Measurements from ENCODE around the gene ARHGAP26. TPM values are rescaled to one million over a fixed set of nuclear protein-coding genes. Genes with fewer than 3 reads are reported as not detected.

ARHGAP26 gene
- total RNA-seq, 1 experiment from 2014 or later, result 34.5 TPM

DNA sequence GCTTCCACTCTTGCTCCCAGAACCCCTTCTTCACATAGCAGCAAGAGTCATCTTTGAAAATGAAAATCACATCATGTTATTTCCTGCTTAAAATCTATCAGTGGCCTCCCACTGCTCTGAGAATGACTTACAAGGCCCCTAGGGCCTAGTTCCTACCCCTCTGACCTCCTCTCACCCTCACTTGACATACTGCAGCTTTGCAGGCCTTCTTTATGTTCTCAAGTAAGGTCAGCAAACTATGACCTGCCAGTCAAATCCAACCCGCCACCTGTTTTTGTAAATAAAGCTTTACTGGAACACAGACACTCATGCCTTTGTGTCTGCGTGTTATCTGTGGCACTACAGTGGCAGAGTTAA is 447.6 kb downstream of the ARHGAP26 start:
- Histone ChIP-seq H3K9me2 (ENCODE audit: insufficient read depth) (no peaks in the 10 kb centered on the region), H4K20me1 (ENCODE audit: insufficient read depth) (no peaks in the 10 kb centered on the region), H3K9me3 (ENCODE audit: control insufficient read depth in 1 of 2, insufficient read depth in 1 of 2, low read depth in 1 of 2, low read length in 2 of 2) (no peaks in the 10 kb centered on the region), H3K4me1 (ENCODE audit: control insufficient read depth in 1 of 2, insufficient read depth in 2 of 2, low read length in 2 of 2) (peaks cover 0 to 8% of the 10 kb centered on the region in 2 experiments; a peak in 1 of 4 replicates), H2AFZ (ENCODE audit: low read depth, low read length, poor library complexity, severe bottlenecking) (no peak overlapping the region), H3K27me3 (ENCODE audit: insufficient read depth, low read length) (no peaks in the 10 kb centered on the region), H3K36me3 (ENCODE audit: control insufficient read depth in 1 of 2, insufficient read depth in 2 of 2, low read length in 2 of 2) (no peaks in the 10 kb centered on the region), H3K79me2 (ENCODE audit: insufficient read depth, low read length) (no peaks in the 10 kb centered on the region), H3K27ac (ENCODE audit: low read depth, low read length) (no peak overlapping the region), H3K4me3 (replicated peaks in 1 of 2; ENCODE audit: low read depth in 1 of 2, low read length in 2 of 2) (no peak overlapping the region), H3K9ac (ENCODE audit: low read length) (no peak overlapping the region), H3K4me2 (ENCODE audit: low read length) (no peak overlapping the region)
- ATAC-seq (no peak), DNase-seq (ENCODE audit: low read depth, low spot score) (no peak)
- ChIA-PET CTCF (no interaction called here), RAD21 (ENCODE audit: low non-redundant PET in 1 of 2, low total read pairs in 2 of 2, uncharacterized antibody in 2 of 2, unreplicated experiment in 2 of 2) (no interaction called here), POLR2A (no interaction called here)
- intact Hi-C loops (cut with micrococcal nuclease), result no loop called here
- TF ChIP-seq, protein P1, sequence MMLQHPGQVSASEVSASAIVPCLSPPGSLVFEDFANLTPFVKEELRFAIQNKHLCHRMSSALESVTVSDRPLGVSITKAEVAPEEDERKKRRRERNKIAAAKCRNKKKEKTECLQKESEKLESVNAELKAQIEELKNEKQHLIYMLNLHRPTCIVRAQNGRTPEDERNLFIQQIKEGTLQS (IDR thresholded peaks at IDR 0.05), result no peak
- no peak for TF ChIP-seq TCF7L2 (IDR thresholded peaks at IDR 0.05; ENCODE audit: borderline replicate concordance, extremely low read depth, insufficient read depth, insufficient read length)
- no peak for TF ChIP-seq RAD21 (IDR thresholded peaks at IDR 0.05; ENCODE audit: low read depth)
- TF ChIP-seq SP1 (IDR thresholded peaks at IDR 0.05; ENCODE audit: low read depth), result no peak
- TF ChIP-seq JUND (IDR thresholded peaks at IDR 0.05), result no peak
- TF ChIP-seq SIN3A (IDR thresholded peaks at IDR 0.05; ENCODE audit: low read depth), result no peak
- no peak for TF ChIP-seq SRF (IDR thresholded peaks at IDR 0.05; ENCODE audit: low read depth)
- TF ChIP-seq POLR2A (IDR thresholded peaks at IDR 0.05; ENCODE audit: borderline replicate concordance, extremely low read depth, insufficient read depth, insufficient read length), result no peak
- BruUV-seq (replicated peaks), result no TSS peak

DNA sequence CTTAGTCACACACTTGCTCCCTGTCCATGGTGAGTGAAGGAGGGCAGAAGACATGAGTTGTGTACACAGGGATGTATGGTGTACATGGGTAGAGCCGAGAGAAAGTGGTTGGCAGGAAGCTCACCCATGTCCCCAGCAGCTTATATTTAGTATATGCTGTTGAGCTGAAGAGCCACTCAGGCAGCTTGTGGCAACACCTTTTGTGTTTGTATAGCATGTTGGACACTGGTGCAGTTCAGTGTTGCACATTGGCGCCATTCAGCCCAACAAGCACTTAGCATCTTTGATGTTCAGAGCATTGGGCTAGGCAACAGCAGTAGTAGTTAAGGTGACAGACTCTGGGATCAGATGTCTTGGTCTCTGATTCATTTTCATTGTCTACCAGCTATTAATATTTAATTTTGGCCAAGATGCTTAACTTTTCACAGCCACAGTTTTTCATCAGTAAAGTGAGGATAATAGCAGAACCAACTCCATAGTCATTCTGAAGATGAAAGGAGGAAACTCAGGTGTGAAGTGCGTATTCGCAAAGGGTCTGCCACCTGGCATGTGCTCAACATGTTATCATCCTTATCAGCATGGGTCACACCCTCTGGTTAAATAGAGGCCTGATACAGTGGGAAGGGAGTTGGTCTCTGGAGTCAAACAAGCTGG is 448.5 kb downstream of the ARHGAP26 start:
- H3K9ac ChIP-seq (ENCODE audit: low read length), result no peak overlapping the region
- DNase-seq (ENCODE audit: low read depth, low spot score), result no peak
- H3K9me3 ChIP-seq (ENCODE audit: control insufficient read depth in 1 of 2, insufficient read depth in 1 of 2, low read depth in 1 of 2, low read length in 2 of 2), result no peaks in the 10 kb centered on the region
- no peak overlapping the region for H3K4me3 ChIP-seq (replicated peaks in 1 of 2; ENCODE audit: low read depth in 1 of 2, low read length in 2 of 2)
- no TSS peak for BruUV-seq (replicated peaks)
- no peak overlapping the region for H3K4me2 ChIP-seq (ENCODE audit: low read length)
- intact Hi-C loops (cut with micrococcal nuclease), result no loop called here
- H3K4me1 ChIP-seq (ENCODE audit: control insufficient read depth in 1 of 2, insufficient read depth in 2 of 2, low read length in 2 of 2), result peaks cover 0 to 8% of the 10 kb centered on the region in 2 experiments; a peak in 1 of 4 replicates
- H3K79me2 ChIP-seq (ENCODE audit: insufficient read depth, low read length), result no peaks in the 10 kb centered on the region
- TF ChIP-seq, protein P2, sequence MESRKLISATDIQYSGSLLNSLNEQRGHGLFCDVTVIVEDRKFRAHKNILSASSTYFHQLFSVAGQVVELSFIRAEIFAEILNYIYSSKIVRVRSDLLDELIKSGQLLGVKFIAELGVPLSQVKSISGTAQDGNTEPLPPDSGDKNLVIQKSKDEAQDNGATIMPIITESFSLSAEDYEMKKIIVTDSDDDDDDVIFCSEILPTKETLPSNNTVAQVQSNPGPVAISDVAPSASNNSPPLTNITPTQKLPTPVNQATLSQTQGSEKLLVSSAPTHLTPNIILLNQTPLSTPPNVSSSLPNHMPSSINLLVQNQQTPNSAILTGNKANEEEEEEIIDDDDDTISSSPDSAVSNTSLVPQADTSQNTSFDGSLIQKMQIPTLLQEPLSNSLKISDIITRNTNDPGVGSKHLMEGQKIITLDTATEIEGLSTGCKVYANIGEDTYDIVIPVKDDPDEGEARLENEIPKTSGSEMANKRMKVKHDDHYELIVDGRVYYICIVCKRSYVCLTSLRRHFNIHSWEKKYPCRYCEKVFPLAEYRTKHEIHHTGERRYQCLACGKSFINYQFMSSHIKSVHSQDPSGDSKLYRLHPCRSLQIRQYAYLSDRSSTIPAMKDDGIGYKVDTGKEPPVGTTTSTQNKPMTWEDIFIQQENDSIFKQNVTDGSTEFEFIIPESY (IDR thresholded peaks at IDR 0.05; ENCODE audit: extremely low read depth, insufficient replicate concordance, low read length), result no peak
- TF ChIP-seq SRF (IDR thresholded peaks at IDR 0.05; ENCODE audit: low read depth) (no peak), FOSL1 (IDR thresholded peaks at IDR 0.05; ENCODE audit: low read depth) (no peak), EGR1 (IDR thresholded peaks at IDR 0.05; ENCODE audit: low read depth) (no peak), POLR2AphosphoS5 (IDR thresholded peaks at IDR 0.05; ENCODE audit: low read depth, low read length) (no peak), SP1 (IDR thresholded peaks at IDR 0.05; ENCODE audit: low read depth) (no peak)
- TF ChIP-seq, protein P1 (IDR thresholded peaks at IDR 0.05), result no peak
- TF ChIP-seq, protein P3, sequence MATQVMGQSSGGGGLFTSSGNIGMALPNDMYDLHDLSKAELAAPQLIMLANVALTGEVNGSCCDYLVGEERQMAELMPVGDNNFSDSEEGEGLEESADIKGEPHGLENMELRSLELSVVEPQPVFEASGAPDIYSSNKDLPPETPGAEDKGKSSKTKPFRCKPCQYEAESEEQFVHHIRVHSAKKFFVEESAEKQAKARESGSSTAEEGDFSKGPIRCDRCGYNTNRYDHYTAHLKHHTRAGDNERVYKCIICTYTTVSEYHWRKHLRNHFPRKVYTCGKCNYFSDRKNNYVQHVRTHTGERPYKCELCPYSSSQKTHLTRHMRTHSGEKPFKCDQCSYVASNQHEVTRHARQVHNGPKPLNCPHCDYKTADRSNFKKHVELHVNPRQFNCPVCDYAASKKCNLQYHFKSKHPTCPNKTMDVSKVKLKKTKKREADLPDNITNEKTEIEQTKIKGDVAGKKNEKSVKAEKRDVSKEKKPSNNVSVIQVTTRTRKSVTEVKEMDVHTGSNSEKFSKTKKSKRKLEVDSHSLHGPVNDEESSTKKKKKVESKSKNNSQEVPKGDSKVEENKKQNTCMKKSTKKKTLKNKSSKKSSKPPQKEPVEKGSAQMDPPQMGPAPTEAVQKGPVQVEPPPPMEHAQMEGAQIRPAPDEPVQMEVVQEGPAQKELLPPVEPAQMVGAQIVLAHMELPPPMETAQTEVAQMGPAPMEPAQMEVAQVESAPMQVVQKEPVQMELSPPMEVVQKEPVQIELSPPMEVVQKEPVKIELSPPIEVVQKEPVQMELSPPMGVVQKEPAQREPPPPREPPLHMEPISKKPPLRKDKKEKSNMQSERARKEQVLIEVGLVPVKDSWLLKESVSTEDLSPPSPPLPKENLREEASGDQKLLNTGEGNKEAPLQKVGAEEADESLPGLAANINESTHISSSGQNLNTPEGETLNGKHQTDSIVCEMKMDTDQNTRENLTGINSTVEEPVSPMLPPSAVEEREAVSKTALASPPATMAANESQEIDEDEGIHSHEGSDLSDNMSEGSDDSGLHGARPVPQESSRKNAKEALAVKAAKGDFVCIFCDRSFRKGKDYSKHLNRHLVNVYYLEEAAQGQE (IDR thresholded peaks at IDR 0.05; ENCODE audit: low read depth), result no peak
- H4K20me1 ChIP-seq (ENCODE audit: insufficient read depth), result no peaks in the 10 kb centered on the region
- no peaks in the 10 kb centered on the region for H3K27me3 ChIP-seq (ENCODE audit: insufficient read depth, low read length)
- ChIA-PET CTCF (interaction anchor here (0.7 kb wide), 1 partner anchor 10 kb away, joined by 3 read pairs; no protein-coding TSS in a partner anchor), RAD21 (ENCODE audit: low non-redundant PET in 1 of 2, low total read pairs in 2 of 2, uncharacterized antibody in 2 of 2, unreplicated experiment in 2 of 2) (no interaction called here), POLR2A (no interaction called here)
- H2AFZ ChIP-seq (ENCODE audit: low read depth, low read length, poor library complexity, severe bottlenecking), result no peak overlapping the region
- H3K9me2 ChIP-seq (ENCODE audit: insufficient read depth), result no peaks in the 10 kb centered on the region
- ATAC-seq, result no peak
- no peak overlapping the region for H3K27ac ChIP-seq (ENCODE audit: low read depth, low read length)
- H3K36me3 ChIP-seq (ENCODE audit: control insufficient read depth in 1 of 2, insufficient read depth in 2 of 2, low read length in 2 of 2), result no peaks in the 10 kb centered on the region
